ENCODE data around the gene DNM3. TPM values are rescaled to one million over a fixed set of nuclear protein-coding genes. Genes with fewer than 3 reads are reported as not detected.

The DNM3 gene
- total RNA-seq, 1 experiment from 2014 or later: 2.7 TPM

DNA sequence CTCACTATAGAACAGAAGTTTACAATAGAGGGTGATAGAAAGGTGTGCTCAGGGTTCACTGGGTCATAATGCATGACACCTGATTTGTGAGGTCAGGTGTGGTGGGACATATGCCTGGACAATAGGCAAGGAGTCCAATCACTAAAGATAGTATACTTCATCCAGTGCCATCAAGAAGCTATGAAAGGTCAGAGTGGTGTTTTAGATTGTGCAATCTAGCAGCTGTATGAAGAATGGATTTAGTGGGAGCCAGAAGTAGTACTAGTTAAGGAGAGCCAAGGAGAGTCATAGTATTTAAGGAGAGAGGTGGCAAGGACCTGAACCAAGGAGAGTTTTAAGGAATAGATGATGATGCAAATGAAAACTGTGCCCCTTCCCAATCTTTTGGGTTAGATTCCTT, 498.5 kb downstream of the DNM3 start:
- peaks cover 24 to 31% of the 10 kb centered on the region in 2 experiments for H3K4me1 Mint-ChIP-seq
- H3K9me3 Mint-ChIP-seq: no peaks in the 10 kb centered on the region
- Histone ChIP-seq H4K91ac (ENCODE audit: insufficient read length, low read depth, low read length) (no peak overlapping the region), H3K18ac (ENCODE audit: insufficient read length, low read depth, low read length) (no peak overlapping the region), H3K4me1 (ENCODE audit: insufficient read depth, low read length) (peaks cover 3% of the 10 kb centered on the region; the same call in 1 of the 2 replicates), H2BK15ac (ENCODE audit: low read depth, low read length) (no peak overlapping the region), H2BK5ac (ENCODE audit: insufficient read length, low read length) (no peak overlapping the region), H3K27me3 (ENCODE audit: insufficient read depth, low read length) (no peaks in the 10 kb centered on the region), H4K20me1 (ENCODE audit: control insufficient read depth, insufficient read depth, insufficient read length) (no peaks in the 10 kb centered on the region), H3K9ac (ENCODE audit: extremely low read depth, insufficient read length, low read length) (no peak overlapping the region), H2BK12ac (ENCODE audit: insufficient read length, low read depth, low read length) (no peak overlapping the region), H3K56ac (ENCODE audit: insufficient read length, low read depth, low read length) (no peak overlapping the region), H3K4me2 (ENCODE audit: insufficient read depth, insufficient read length, low read length) (no peak overlapping the region), H2BK120ac (ENCODE audit: low read depth, low read length, poor library complexity, severe bottlenecking) (no peak overlapping the region), H4K8ac (replicated peaks; ENCODE audit: insufficient read length, low read depth, low read length) (no peak overlapping the region), H3K23ac (ENCODE audit: insufficient read length, low read depth, low read length) (no peak overlapping the region), H3T11ph (ENCODE audit: low read length) (no peak overlapping the region), H3K14ac (ENCODE audit: insufficient read depth, low read length) (no peak overlapping the region), H3K9me3 (ENCODE audit: control insufficient read depth, low read depth, low read length) (no peaks in the 10 kb centered on the region), H3K79me1 (ENCODE audit: insufficient read depth, low read depth, low read length, poor library complexity, severe bottlenecking) (no peaks in the 10 kb centered on the region), H3K23me2 (ENCODE audit: insufficient read length, low read depth, low read length, poor library complexity, severe bottlenecking) (no peaks in the 10 kb centered on the region), H2AK5ac (ENCODE audit: insufficient read length, low read length) (no peak overlapping the region), H3K4ac (ENCODE audit: low read depth, low read length) (no peak overlapping the region), H2BK20ac (ENCODE audit: low read depth, low read length, poor library complexity, severe bottlenecking) (no peak overlapping the region), H3K27ac (ENCODE audit: insufficient read length, low read depth, low read length) (no peak overlapping the region), H3K79me2 (ENCODE audit: insufficient read depth, low read length) (no peaks in the 10 kb centered on the region), H4K5ac (ENCODE audit: insufficient read length, low read depth, low read length) (no peak overlapping the region), H2AFZ (ENCODE audit: low read length) (no peak overlapping the region)
- no peak overlapping the region; a peak in 1 of 7 replicates for H3K27ac Mint-ChIP-seq
- no peak overlapping the region for H3K4me3 Mint-ChIP-seq
- TF ChIP-seq, protein P1, sequence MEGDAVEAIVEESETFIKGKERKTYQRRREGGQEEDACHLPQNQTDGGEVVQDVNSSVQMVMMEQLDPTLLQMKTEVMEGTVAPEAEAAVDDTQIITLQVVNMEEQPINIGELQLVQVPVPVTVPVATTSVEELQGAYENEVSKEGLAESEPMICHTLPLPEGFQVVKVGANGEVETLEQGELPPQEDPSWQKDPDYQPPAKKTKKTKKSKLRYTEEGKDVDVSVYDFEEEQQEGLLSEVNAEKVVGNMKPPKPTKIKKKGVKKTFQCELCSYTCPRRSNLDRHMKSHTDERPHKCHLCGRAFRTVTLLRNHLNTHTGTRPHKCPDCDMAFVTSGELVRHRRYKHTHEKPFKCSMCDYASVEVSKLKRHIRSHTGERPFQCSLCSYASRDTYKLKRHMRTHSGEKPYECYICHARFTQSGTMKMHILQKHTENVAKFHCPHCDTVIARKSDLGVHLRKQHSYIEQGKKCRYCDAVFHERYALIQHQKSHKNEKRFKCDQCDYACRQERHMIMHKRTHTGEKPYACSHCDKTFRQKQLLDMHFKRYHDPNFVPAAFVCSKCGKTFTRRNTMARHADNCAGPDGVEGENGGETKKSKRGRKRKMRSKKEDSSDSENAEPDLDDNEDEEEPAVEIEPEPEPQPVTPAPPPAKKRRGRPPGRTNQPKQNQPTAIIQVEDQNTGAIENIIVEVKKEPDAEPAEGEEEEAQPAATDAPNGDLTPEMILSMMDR (conservative IDR thresholded peaks at IDR 0.05): no peak
- H3K36me3 Mint-ChIP-seq (ENCODE audit: insufficient read depth in 1 of 3, low read depth in 3 of 3): no peaks in the 10 kb centered on the region
- no peaks in the 10 kb centered on the region for H3K27me3 Mint-ChIP-seq (ENCODE audit: low read depth)
- DNase-seq: no peak
